ENCODE data around the gene LY86. TPM values are rescaled to one million over a fixed set of nuclear protein-coding genes. Genes with fewer than 3 reads are reported as not detected.

Gene LY86
- total RNA-seq, result 1 to 10 TPM; 1.2 to 2.8 (median 1.6) TPM
- long read RNA-seq, donor 1, partial matches to known transcripts, result 0 of 1 reads
- long read RNA-seq, donor 1, other reads (novel, unspliced or antisense), result 0 of 1 reads
- long read RNA-seq, donor 2, result 0 reads

- H3K4me3 ChIP-seq, result no peak within 1 kb of the TSS
- no peaks in the 10 kb centered on the region for H3K36me3 ChIP-seq (ENCODE audit: low read depth)
- DNase-seq, result peak in 2 of 3 donors; percentile 22 to 26
- intact Hi-C loops (cut with DNase I, micrococcal nuclease), result no loop called here
- TF ChIP-seq CTCF (IDR thresholded peaks at IDR 0.05), result no peak
- no peaks in the 10 kb centered on the region for H3K9me3 ChIP-seq
- peak; percentile 51 for ATAC-seq
- H3K4me1 ChIP-seq (ENCODE audit: low read depth), result no peaks in the 10 kb centered on the region
Observed at GRCh38 chr6:6588064-6588923, at the start of gene LY86. TSS of gene LY86 (plus strand) at chr6:6588720. CDS start at chr6:6588735, 15 bp downstream.

- H3K4me1 ChIP-seq (ENCODE audit: low read depth), result no peaks in the 10 kb centered on the region
- DNase-seq (no peak), ATAC-seq (no peak)
- no peaks in the 10 kb centered on the region for H3K36me3 ChIP-seq (ENCODE audit: low read depth)
- intact Hi-C loops (cut with DNase I, micrococcal nuclease), result no loop called here
- no peak for TF ChIP-seq CTCF (IDR thresholded peaks at IDR 0.05)
- H3K9me3 ChIP-seq, result peaks cover 2% of the 10 kb centered on the region
- no peak overlapping the region for H3K4me3 ChIP-seq
Observed at GRCh38 chr6:6539036-6539435, 49.5 kb upstream of the LY86 start.

- ATAC-seq (no peak), DNase-seq (no peak)
- no peak overlapping the region for H3K4me3 ChIP-seq
- intact Hi-C loops (cut with DNase I, micrococcal nuclease), result loop anchor here in 1 of 2 donors (10.0 kb wide), 1 partner anchor 1398 kb away; no protein-coding TSS in a partner anchor
- no peak for TF ChIP-seq CTCF (IDR thresholded peaks at IDR 0.05)
- peaks cover 2% of the 10 kb centered on the region for H3K9me3 ChIP-seq
- H3K36me3 ChIP-seq (ENCODE audit: low read depth), result no peaks in the 10 kb centered on the region
- H3K4me1 ChIP-seq (ENCODE audit: low read depth), result peaks cover 10% of the 10 kb centered on the region
Observed at GRCh38 chr6:6542357-6542756, 46.2 kb upstream of the LY86 start.

GRCh38 chr6:6543181-6543879, 45.2 kb upstream of the LY86 start:
- no peak for TF ChIP-seq CTCF (IDR thresholded peaks at IDR 0.05)
- no peak for ATAC-seq
- intact Hi-C loops (cut with DNase I, micrococcal nuclease), result loop anchor here in 1 of 2 donors (10.0 kb wide), 1 partner anchor 1399 kb away; no protein-coding TSS in a partner anchor

GRCh38 chr6:6545616-6546317, 42.8 kb upstream of the LY86 start:
- no peak for TF ChIP-seq CTCF (IDR thresholded peaks at IDR 0.05)
- DNase-seq (no peak), ATAC-seq (no peak)
- Histone ChIP-seq H3K4me1 (ENCODE audit: low read depth) (peaks cover 10% of the 10 kb centered on the region), H3K4me3 (no peak overlapping the region), H3K36me3 (ENCODE audit: low read depth) (no peaks in the 10 kb centered on the region), H3K9me3 (peaks cover 2% of the 10 kb centered on the region)
- intact Hi-C loops (cut with DNase I, micrococcal nuclease), result loop anchor here (5.0 to 10.0 kb wide), 2 partner anchors 488 to 1401 kb away; no protein-coding TSS in a partner anchor

More at GRCh38 chr6:6543181-6543879, 45.2 kb upstream of the LY86 start:
- DNase-seq, result no peak
- H3K36me3 ChIP-seq (ENCODE audit: low read depth), result no peaks in the 10 kb centered on the region
- H3K4me1 ChIP-seq (ENCODE audit: low read depth), result peaks cover 10% of the 10 kb centered on the region
- peaks cover 2% of the 10 kb centered on the region for H3K9me3 ChIP-seq
- no peak overlapping the region for H3K4me3 ChIP-seq

All from mucosa of descending colon (tissue), 3 donors.